ENCODE data around the gene SLC22A8.
A peak's percentile ranks its signal among the peaks of the same experiment; 100 is the strongest.

DNA sequence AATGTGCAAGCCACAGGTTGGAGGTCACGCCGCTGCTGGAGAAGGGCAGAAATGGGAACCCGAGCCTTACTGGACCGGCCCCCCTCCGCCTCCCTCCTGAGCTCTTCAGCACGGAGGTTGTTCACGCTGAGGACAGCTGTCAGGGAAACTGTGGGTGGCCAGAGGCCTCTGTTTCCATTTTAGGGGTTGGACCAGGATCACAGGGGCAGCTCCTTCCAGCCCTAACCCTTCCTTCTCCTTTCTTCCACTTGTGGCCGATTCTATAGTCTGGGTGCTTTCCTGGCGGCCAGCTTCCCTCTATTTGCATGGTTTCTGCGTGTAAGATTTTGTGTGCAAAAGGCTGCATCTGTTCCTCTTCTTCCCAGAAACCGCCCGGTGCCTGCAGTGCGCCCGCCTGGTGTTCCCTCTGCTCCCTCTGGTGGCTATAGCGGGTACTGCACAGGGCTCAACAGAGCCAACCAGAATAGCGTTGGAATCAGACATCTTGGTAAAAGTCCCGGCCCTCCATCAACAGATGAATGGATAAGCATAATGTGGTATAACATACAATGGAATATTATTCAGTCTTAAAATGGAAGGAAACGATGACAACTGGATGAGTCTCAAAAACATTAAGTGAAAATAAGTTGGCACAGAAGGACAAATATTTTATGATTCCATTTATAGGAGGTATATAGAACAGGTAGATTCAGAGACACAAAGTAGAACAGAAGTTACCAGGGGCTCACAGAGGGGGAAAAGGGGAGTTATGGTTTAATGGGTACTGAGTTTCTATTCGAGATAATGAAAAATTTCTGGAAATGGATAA lies 8.4 kb upstream of the SLC22A8 start:
- TF ChIP-seq, protein P1, sequence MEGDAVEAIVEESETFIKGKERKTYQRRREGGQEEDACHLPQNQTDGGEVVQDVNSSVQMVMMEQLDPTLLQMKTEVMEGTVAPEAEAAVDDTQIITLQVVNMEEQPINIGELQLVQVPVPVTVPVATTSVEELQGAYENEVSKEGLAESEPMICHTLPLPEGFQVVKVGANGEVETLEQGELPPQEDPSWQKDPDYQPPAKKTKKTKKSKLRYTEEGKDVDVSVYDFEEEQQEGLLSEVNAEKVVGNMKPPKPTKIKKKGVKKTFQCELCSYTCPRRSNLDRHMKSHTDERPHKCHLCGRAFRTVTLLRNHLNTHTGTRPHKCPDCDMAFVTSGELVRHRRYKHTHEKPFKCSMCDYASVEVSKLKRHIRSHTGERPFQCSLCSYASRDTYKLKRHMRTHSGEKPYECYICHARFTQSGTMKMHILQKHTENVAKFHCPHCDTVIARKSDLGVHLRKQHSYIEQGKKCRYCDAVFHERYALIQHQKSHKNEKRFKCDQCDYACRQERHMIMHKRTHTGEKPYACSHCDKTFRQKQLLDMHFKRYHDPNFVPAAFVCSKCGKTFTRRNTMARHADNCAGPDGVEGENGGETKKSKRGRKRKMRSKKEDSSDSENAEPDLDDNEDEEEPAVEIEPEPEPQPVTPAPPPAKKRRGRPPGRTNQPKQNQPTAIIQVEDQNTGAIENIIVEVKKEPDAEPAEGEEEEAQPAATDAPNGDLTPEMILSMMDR (IDR thresholded peaks at IDR 0.05): peak; percentile 98
- TF ChIP-seq POLR2AphosphoS5 (IDR thresholded peaks at IDR 0.05; ENCODE audit: low read depth, low read length): no peak
- TF ChIP-seq, protein P2, sequence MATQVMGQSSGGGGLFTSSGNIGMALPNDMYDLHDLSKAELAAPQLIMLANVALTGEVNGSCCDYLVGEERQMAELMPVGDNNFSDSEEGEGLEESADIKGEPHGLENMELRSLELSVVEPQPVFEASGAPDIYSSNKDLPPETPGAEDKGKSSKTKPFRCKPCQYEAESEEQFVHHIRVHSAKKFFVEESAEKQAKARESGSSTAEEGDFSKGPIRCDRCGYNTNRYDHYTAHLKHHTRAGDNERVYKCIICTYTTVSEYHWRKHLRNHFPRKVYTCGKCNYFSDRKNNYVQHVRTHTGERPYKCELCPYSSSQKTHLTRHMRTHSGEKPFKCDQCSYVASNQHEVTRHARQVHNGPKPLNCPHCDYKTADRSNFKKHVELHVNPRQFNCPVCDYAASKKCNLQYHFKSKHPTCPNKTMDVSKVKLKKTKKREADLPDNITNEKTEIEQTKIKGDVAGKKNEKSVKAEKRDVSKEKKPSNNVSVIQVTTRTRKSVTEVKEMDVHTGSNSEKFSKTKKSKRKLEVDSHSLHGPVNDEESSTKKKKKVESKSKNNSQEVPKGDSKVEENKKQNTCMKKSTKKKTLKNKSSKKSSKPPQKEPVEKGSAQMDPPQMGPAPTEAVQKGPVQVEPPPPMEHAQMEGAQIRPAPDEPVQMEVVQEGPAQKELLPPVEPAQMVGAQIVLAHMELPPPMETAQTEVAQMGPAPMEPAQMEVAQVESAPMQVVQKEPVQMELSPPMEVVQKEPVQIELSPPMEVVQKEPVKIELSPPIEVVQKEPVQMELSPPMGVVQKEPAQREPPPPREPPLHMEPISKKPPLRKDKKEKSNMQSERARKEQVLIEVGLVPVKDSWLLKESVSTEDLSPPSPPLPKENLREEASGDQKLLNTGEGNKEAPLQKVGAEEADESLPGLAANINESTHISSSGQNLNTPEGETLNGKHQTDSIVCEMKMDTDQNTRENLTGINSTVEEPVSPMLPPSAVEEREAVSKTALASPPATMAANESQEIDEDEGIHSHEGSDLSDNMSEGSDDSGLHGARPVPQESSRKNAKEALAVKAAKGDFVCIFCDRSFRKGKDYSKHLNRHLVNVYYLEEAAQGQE (IDR thresholded peaks at IDR 0.05; ENCODE audit: insufficient read depth in 1 of 2, low read depth in 2 of 2, low read length in 1 of 2): no peak

All from Panc1 (cell line).